Small intestine (tissue), 7 donors: ENCODE data around the gene LEFTY2. TPM values are rescaled to one million over a fixed set of nuclear protein-coding genes. Genes with fewer than 3 reads are reported as not detected.

ENCODE experiments used
- DNase-seq, 2 donors: peaks; one replicate each; pipeline versions ENCODE4 v3.0.0 to v3.0.0-alpha.2; 2013
- FAIRE-seq: peaks from 2 replicates; lab custom pipeline; 2012; peaks lifted over from hg19 to GRCh38; lab: Jason Lieb, UNC
- H3K27ac ChIP-seq, 3 donors: one replicate each; pipeline ENCODE4 v1.5.1; 2013; ENCODE audit warnings: low read length in 2 of 3, mild to moderate bottlenecking in 2 of 3, control low read depth in 1 of 3, inconsistent platforms in 1 of 3, low read depth in 1 of 3, moderate library complexity in 1 of 3
- H3K27me3 ChIP-seq, 3 donors: one replicate each; pipeline ENCODE4 v1.6.1; 2013; ENCODE audit warnings: low read length in 3 of 3, inconsistent platforms in 1 of 3; ENCODE audit not compliant: control insufficient read depth in 3 of 3, insufficient read depth in 3 of 3
- H3K36me3 ChIP-seq, 3 donors: one replicate each; pipeline ENCODE4 v1.6.1; 2013; ENCODE audit warnings: low read length in 3 of 3, inconsistent platforms in 1 of 3, low read depth in 1 of 3, mild to moderate bottlenecking in 1 of 3, moderate library complexity in 1 of 3; ENCODE audit not compliant: control insufficient read depth in 3 of 3, insufficient read depth in 2 of 3
- H3K4me1 ChIP-seq, 3 donors: one replicate each; pipeline ENCODE4 v1.6.1; 2013; ENCODE audit warnings: low read length in 2 of 3, inconsistent platforms in 1 of 3, low read depth in 1 of 3, mild to moderate bottlenecking in 1 of 3, moderate library complexity in 1 of 3; ENCODE audit not compliant: control insufficient read depth in 3 of 3, insufficient read depth in 2 of 3
- H3K4me3 ChIP-seq, 3 donors: one replicate each; pipeline ENCODE4 v1.5.1; 2013; ENCODE audit warnings: low read length in 3 of 3, control low read depth in 1 of 3, inconsistent platforms in 1 of 3, low read depth in 1 of 3, mild to moderate bottlenecking in 1 of 3, moderate library complexity in 1 of 3
- H3K9me3 ChIP-seq, 2 donors: one replicate each; pipeline ENCODE4 v1.6.1; 2013; ENCODE audit warnings: low read depth in 1 of 2, low read length in 1 of 2; ENCODE audit not compliant: control insufficient read depth in 2 of 2, insufficient read depth in 1 of 2
- WGBS, 3 donors: extraction: QIAGEN DNeasy Blood & Tissue Kit; methylation state at CpG; one replicate each; pipeline ENCODE4 v1.1.7; 2013; 5-methylcytosine and 5-hydroxymethylcytosine counted together
- polyA plus RNA-seq, 4 donors: library from polyadenylated mRNA; stranded (reverse) in 3 of 4; unstranded in 1 of 4; fragments of 200-250 nt in 3 of 4; fragments of 120-200 nt in 1 of 4; gene quantifications; one replicate each; pipeline versions ENCODE4 v1.2.1 to v1.2.3, GENCODE V29; 2013
- donor health status: healthy with polysubstance abuse.
- donor health status: control.
- donor health status: control.
- donor health status: Bipolar disorder and iron deficiency.
- donor health status: healthy.

Gene LEFTY2
- polyA plus RNA-seq, 4 donors, result 0.01 to 0.07 TPM; not detected in 2

DNA sequence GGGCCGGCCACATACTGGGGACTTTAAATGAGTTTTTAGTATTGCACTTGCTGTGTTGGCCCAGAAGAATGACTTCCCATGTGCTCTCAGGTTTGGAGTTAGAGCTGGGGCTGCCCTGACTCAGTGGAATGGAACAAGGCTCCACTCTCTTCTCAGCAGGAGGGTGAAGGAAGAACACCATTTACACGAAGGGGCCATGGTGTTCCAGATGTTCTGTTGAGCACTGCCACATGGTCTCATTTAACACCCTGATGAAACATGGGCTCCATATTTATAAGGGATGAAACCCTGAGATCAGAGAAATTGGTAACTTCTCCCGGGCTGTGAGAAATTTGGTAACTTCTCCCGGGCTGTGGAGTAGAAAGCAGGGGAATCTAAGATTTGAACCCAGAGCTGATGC is 22.7 kb downstream of the LEFTY2 start:
- Histone ChIP-seq H3K27ac (no peak overlapping the region), H3K4me3 (no peak overlapping the region), H3K9me3 (no peaks in the 10 kb centered on the region), H3K4me1 (peaks cover 0 to 8% (median 6%) of the 10 kb centered on the region in 3 donors), H3K36me3 (peaks cover 2 to 58% (median 2%) of the 10 kb centered on the region in 3 donors), H3K27me3 (no peaks in the 10 kb centered on the region)
- FAIRE-seq (no peak), DNase-seq (no peak)
- WGBS, 3 donors, result 93 to 94% (median 93%) methylated on average over 4 of the region's 4 CpGs

GRCh38 chr1:225917536-225917935 is 23.5 kb downstream of the LEFTY2 start:
- 88 to 95% (median 90%) methylated on average over 5 of the region's 5 CpGs for WGBS, 3 donors
- Histone ChIP-seq H3K4me3 (no peak overlapping the region), H3K27me3 (no peaks in the 10 kb centered on the region), H3K36me3 (peaks cover 2 to 56% (median 2%) of the 10 kb centered on the region in 3 donors), H3K9me3 (no peaks in the 10 kb centered on the region), H3K4me1 (peaks cover 0 to 3% (median under 1%) of the 10 kb centered on the region in 3 donors), H3K27ac (no peak overlapping the region)
- no peak for FAIRE-seq
- no peak for DNase-seq

- H3K36me3 ChIP-seq, result peaks cover 2 to 51% (median 2%) of the 10 kb centered on the region in 3 donors
- no peak for FAIRE-seq
Observed at GRCh38 chr1:225917101-225917500, 23.9 kb downstream of the LEFTY2 start.

DNA sequence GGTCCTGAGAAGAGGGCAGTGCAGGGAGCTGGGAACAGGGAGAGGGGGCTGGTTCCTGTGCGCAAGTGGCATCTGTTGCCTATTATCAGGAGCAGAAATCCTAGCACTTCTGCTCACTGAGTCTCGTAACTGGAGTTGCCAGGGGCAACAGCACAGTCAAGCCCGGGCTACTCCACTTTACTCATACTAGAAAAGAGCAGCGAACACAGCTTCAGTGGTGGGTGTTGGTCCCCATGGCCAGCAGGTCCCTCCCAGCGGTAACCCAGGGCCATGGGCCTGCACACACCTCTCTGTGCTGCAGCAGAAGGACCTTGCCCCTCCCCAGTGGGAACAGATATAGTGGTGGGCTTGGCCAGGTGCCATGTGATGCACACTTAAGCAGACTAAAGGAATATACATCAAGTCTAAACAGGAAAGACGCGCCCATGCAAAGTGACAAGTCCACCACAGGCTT is 25.5 kb downstream of the LEFTY2 start:
- Histone ChIP-seq H3K27me3 (no peaks in the 10 kb centered on the region), H3K27ac (no peak overlapping the region), H3K36me3 (peaks cover 0 to 38% (median 2%) of the 10 kb centered on the region in 3 donors), H3K4me1 (peaks cover 0 to 5% (median 3%) of the 10 kb centered on the region in 3 donors), H3K9me3 (no peaks in the 10 kb centered on the region), H3K4me3 (no peak overlapping the region)
- WGBS, 3 donors, result 89% methylated on average over 7 of the region's 7 CpGs
- no peak for FAIRE-seq
- DNase-seq, result no peak

More at GRCh38 chr1:225917101-225917500, 23.9 kb downstream of the LEFTY2 start:
- DNase-seq, result no peak
- Histone ChIP-seq H3K27me3 (no peaks in the 10 kb centered on the region), H3K4me1 (peaks cover 0 to 3% (median 0%) of the 10 kb centered on the region in 3 donors), H3K27ac (no peak overlapping the region), H3K9me3 (no peaks in the 10 kb centered on the region), H3K4me3 (no peak overlapping the region)
- WGBS, 3 donors, result 89 to 95% (median 90%) methylated on average over 3 of the region's 3 CpGs

DNA sequence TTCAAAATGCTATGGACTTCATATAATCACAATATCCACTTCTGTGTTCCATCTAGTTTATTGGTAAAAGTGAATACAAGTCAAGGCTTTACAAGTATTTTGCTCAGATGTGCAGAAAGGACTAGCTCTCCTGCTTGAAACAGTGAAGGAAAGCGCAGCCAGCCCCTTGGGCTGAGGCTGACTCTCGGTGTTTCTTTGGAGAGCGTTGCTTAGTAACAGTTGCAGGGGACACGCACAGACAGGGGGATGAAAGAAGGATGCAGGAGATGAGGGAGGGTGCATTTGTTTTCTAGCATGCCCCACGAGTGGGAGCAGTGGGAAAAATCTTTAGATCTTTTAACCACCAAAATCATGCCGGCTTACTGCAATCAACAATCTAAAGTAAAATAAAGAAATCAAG is 26.1 kb downstream of the LEFTY2 start:
- H3K9me3 ChIP-seq, result no peaks in the 10 kb centered on the region
- FAIRE-seq, result no peak

DNA sequence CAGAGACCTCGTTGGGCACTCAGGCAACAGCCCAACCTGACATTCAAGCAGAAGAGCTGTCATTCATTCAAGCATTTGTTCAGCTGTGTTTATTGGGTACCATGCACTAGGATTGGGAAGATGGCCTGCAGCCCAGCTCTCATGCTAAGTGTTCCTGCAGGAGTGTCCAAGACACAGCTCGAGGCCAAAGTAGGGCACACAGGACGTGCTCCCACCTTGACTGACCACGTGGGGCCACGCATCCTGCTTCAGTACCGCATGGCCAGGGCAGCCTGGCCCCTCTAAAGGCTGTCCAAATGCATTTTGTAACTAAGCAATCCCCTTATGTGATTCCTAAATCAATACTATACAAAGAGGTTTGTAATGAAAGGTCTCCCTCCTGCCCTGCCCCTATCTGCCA is 26.6 kb downstream of the LEFTY2 start:
- WGBS, 3 donors, result 88 to 90% (median 89%) methylated on average over 6 of the region's 6 CpGs
- H3K27ac ChIP-seq, result no peak overlapping the region
- H3K4me3 ChIP-seq, result no peak overlapping the region
- H3K9me3 ChIP-seq, result no peaks in the 10 kb centered on the region
- peaks cover 0 to 5% (median 0%) of the 10 kb centered on the region in 3 donors for H3K4me1 ChIP-seq
- no peaks in the 10 kb centered on the region for H3K27me3 ChIP-seq
- H3K36me3 ChIP-seq, result peaks cover 0 to 27% (median 2%) of the 10 kb centered on the region in 3 donors
- FAIRE-seq, result no peak
- no peak for DNase-seq

More for the DNA sequence above, 26.1 kb downstream of the LEFTY2 start:
- 89 to 97% (median 92%) methylated on average over 6 of the region's 6 CpGs for WGBS, 3 donors
- Histone ChIP-seq H3K4me1 (peaks cover 0 to 5% (median 0%) of the 10 kb centered on the region in 3 donors), H3K36me3 (peaks cover 0 to 33% (median 2%) of the 10 kb centered on the region in 3 donors), H3K27ac (no peak overlapping the region), H3K27me3 (no peaks in the 10 kb centered on the region), H3K4me3 (no peak overlapping the region)
- DNase-seq, result no peak

DNA sequence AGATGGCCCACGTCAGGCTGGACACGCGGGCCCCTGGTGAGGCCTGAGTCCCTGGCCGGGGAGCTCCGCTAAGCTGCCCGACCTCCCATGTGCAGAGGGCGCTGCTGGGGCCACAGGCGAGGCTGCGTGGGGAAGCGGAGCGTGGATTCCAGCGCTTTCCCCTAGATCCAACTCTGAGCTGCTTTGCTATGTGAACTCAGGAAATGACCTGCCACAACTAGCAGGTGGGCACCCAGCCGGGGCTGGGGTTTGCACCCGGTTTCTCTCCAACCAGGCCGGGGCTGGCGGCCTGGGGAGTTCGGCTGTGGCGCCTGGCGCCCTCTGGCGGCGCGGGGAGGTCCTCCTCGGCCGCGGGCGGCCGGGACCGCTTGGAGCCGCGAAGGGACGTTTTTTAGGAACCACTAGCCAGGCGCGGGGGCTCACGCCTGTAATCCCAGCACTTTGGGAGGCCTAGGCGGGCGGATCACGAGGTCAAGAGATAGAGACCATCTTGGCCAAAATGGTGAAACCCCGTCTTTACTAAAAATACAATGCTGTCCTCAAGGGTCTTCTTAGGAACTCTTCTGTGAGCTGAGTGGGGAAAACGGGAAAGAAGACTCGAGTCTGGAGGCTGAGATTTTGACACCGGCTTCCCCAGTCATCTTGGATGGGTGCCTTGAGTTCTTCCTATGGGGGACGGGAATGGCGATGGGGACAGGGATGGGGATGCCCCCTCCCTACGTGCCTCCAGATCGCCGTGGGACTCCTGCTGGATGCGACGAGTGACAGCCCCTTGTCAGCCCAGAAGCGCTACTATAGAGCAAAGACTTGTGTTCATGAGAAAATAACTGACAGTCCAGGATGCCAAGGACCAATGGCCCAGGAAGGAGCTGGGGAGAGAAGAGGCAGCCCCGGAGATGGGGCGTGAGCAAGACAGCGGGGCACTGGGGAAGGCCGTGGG is 29.6 kb downstream of the LEFTY2 start:
- H3K9me3 ChIP-seq, result no peaks in the 10 kb centered on the region
- no peaks in the 10 kb centered on the region for H3K27me3 ChIP-seq
- WGBS, 3 donors, result 36 to 39% (median 37%) methylated on average over 52 to 53 of the region's 53 CpGs
- H3K36me3 ChIP-seq, result peaks cover 0 to 9% (median 2%) of the 10 kb centered on the region in 3 donors
- FAIRE-seq (no peak), DNase-seq (peak; percentile 56 to 82)
- H3K4me3 ChIP-seq, result no peak overlapping the region
- no peak overlapping the region for H3K27ac ChIP-seq
- H3K4me1 ChIP-seq, result peaks cover 0 to 5% (median 0%) of the 10 kb centered on the region in 3 donors

- FAIRE-seq, result no peak
- no peak for DNase-seq
- H3K9me3 ChIP-seq, result no peaks in the 10 kb centered on the region
- no peak overlapping the region for H3K4me3 ChIP-seq
- WGBS, 3 donors, result 87 to 100% (median 94%) methylated on average over 1 of the region's 1 CpG
- H3K27ac ChIP-seq, result no peak overlapping the region
- peaks cover 0 to 5% (median 0%) of the 10 kb centered on the region in 3 donors for H3K4me1 ChIP-seq
- H3K36me3 ChIP-seq, result peaks cover 0 to 2% (median 0%) of the 10 kb centered on the region in 3 donors
- no peaks in the 10 kb centered on the region for H3K27me3 ChIP-seq
Observed at GRCh38 chr1:225909477-225909876, 31.5 kb downstream of the LEFTY2 start.
